HEK293 (cell line): Measurements from ENCODE around the gene RPS6KA5.

Experiments
- CTCF ChIA-PET: fragments of 350-600 bp; formaldehyde crosslinking; extraction: SDS; loops from one replicate; lab custom pipeline; 2021; ENCODE audit warnings: antibody characterized with exemption; lab: Yijun Ruan, JAX
- POLR2A ChIA-PET: fragments of 300-600 bp; formaldehyde crosslinking; extraction: SDS; loops from one replicate; lab custom pipeline; 2020; ENCODE audit warnings: antibody characterized with exemption, inconsistent platforms; lab: Yijun Ruan, JAX
- H3K27ac ChIP-seq: fragments of 200-500 bp; sonication (Bioruptor generic); 2 replicates; pipeline ENCODE4 v1.5.1; 2014; ENCODE audit warnings: low read depth, low read length, control low read depth, inconsistent platforms; ENCODE audit errors: extremely low read depth
- H3K36me3 ChIP-seq, 2 experiments: fragments of 200-500 bp in 1 of 2; sonication (Bioruptor generic) in 1 of 2; 1 replicate in 1 of 2; 2 replicates in 1 of 2; pipeline ENCODE4 v1.5.1; 2014 to 2017; ENCODE audit warnings: inconsistent platforms in 2 of 2, low read length in 2 of 2; ENCODE audit not compliant: control insufficient read depth in 2 of 2, insufficient read depth in 1 of 2
- H3K4me1 ChIP-seq: fragments of 200-500 bp; sonication (Bioruptor generic); 2 replicates; pipeline ENCODE4 v1.5.1; 2014; ENCODE audit warnings: mild to moderate bottlenecking, low read length, inconsistent platforms; ENCODE audit not compliant: control insufficient read depth, insufficient read depth
- H3K4me3 ChIP-seq: 2 replicates; pipeline ENCODE4 v1.5.1; 2011; ENCODE audit warnings: low read depth, mild to moderate bottlenecking, control low read depth, low read length, moderate library complexity
- H3K9me3 ChIP-seq: fragments of 200-500 bp; sonication (Bioruptor generic); 2 replicates; pipeline ENCODE4 v1.5.1; 2014; ENCODE audit warnings: low read depth, low read length, inconsistent platforms; ENCODE audit not compliant: control insufficient read depth, insufficient read depth
- KLF8 ChIP-seq: fragments of 450-650 bp; formaldehyde crosslinking; IDR thresholded peaks from 2 replicates; pipeline ENCODE4 v1.5.1; 2016; ENCODE audit warnings: missing biosample characterization, missing genetic modification characterization
- OSR2 ChIP-seq: fragments of 450-650 bp; formaldehyde crosslinking; IDR thresholded peaks from 2 replicates; pipeline ENCODE4 v1.5.1; 2016; ENCODE audit warnings: missing biosample characterization, missing genetic modification characterization
- PRDM10 ChIP-seq: fragments of 450-650 bp; formaldehyde crosslinking; IDR thresholded peaks from 2 replicates; pipeline ENCODE4 v1.5.1; 2016; ENCODE audit warnings: missing biosample characterization, missing genetic modification characterization
- ZBTB17 ChIP-seq: fragments of 450-650 bp; formaldehyde crosslinking; IDR thresholded peaks from 2 replicates; pipeline ENCODE4 v1.5.1; 2016; ENCODE audit warnings: missing biosample characterization, missing genetic modification characterization
- ZFHX2 ChIP-seq: fragments of 450-650 bp; formaldehyde crosslinking; conservative IDR thresholded peaks from 2 replicates; pipeline ENCODE4 v1.5.1; 2016; ENCODE audit warnings: missing biosample characterization, missing genetic modification characterization
- ZFP41 ChIP-seq: fragments of 450-650 bp; formaldehyde crosslinking; IDR thresholded peaks from 2 replicates; pipeline ENCODE4 v1.5.1; 2016; ENCODE audit warnings: missing biosample characterization, missing genetic modification characterization, borderline replicate concordance
- ZNF133 ChIP-seq: fragments of 450-650 bp; formaldehyde crosslinking; IDR thresholded peaks from 2 replicates; pipeline ENCODE4 v1.5.1; 2016; ENCODE audit warnings: missing biosample characterization, missing genetic modification characterization
- ZNF335 ChIP-seq: fragments of 450-650 bp; formaldehyde crosslinking; conservative IDR thresholded peaks from 2 replicates; pipeline ENCODE4 v1.5.1; 2016; ENCODE audit warnings: missing biosample characterization, missing genetic modification characterization
- ZNF362 ChIP-seq: fragments of 450-650 bp; formaldehyde crosslinking; IDR thresholded peaks from 2 replicates; pipeline ENCODE4 v1.5.1; 2016; ENCODE audit warnings: missing biosample characterization, missing genetic modification characterization
- ZNF629 ChIP-seq: fragments of 450-650 bp; formaldehyde crosslinking; IDR thresholded peaks from 2 replicates; pipeline ENCODE4 v1.5.1; 2017; ENCODE audit warnings: missing biosample characterization, missing genetic modification characterization
- ZNF776 ChIP-seq: fragments of 450-650 bp; formaldehyde crosslinking; IDR thresholded peaks from 2 replicates; pipeline ENCODE4 v1.5.0; 2017; ENCODE audit warnings: missing biosample characterization, missing genetic modification characterization, borderline replicate concordance

RPS6KA5 gene

GRCh38 chr14:91040545-91040944, 19.9 kb downstream of the RPS6KA5 start:
- Histone ChIP-seq H3K4me1 (peaks cover 13% of the 10 kb centered on the region), H3K27ac (no peak overlapping the region), H3K9me3 (no peaks in the 10 kb centered on the region), H3K4me3 (no peak overlapping the region), H3K36me3 (no peaks in the 10 kb centered on the region)
- TF ChIP-seq ZNF776 (tag by site-specific recombination) (no peak), ZBTB17 (tag by site-specific recombination) (peak; percentile 93)
- CTCF ChIA-PET: interaction anchor here (1.3 kb wide), 1 partner anchor 132 kb away, joined by 3 read pairs; no protein-coding TSS in a partner anchor
- POLR2A ChIA-PET: no interaction called here

GRCh38 chr14:91038439-91038838, 22.0 kb downstream of the RPS6KA5 start:
- POLR2A ChIA-PET: no interaction called here
- H3K36me3 ChIP-seq: no peaks in the 10 kb centered on the region
- peak; percentile 51 for TF ChIP-seq ZFHX2 (tag by site-specific recombination)
- no peak for TF ChIP-seq ZNF362 (tag by site-specific recombination)
- TF ChIP-seq ZNF776 (tag by site-specific recombination): no peak
- TF ChIP-seq ZFP41 (tag by site-specific recombination): no peak
- TF ChIP-seq KLF8: no peak
- peak; percentile 50; the same call in 1 of the 2 replicates for TF ChIP-seq OSR2 (tag by site-specific recombination)
- TF ChIP-seq PRDM10 (tag by site-specific recombination): no peak
- H3K9me3 ChIP-seq: no peaks in the 10 kb centered on the region
- H3K4me3 ChIP-seq: no peak overlapping the region
- no peak overlapping the region for H3K27ac ChIP-seq
- peaks cover 14% of the 10 kb centered on the region for H3K4me1 ChIP-seq
- CTCF ChIA-PET: no interaction called here

GRCh38 chr14:91036741-91037469, 23.5 kb downstream of the RPS6KA5 start:
- Histone ChIP-seq H3K9me3 (no peaks in the 10 kb centered on the region), H3K4me3 (no peak overlapping the region), H3K27ac (no peak overlapping the region), H3K4me1 (peaks cover 13% of the 10 kb centered on the region), H3K36me3 (no peaks in the 10 kb centered on the region)
- TF ChIP-seq ZNF335 (tag by site-specific recombination) (0 out of 2 replicates have a peak, but pooled peaks have one; percentile 20), ZNF133 (tag by site-specific recombination) (no peak), ZNF629 (tag by site-specific recombination) (0 out of 2 replicates have a peak, but pooled peaks have one; percentile 31), PRDM10 (tag by site-specific recombination) (0 out of 2 replicates have a peak, but pooled peaks have one; percentile 54)
- CTCF ChIA-PET: no interaction called here
- POLR2A ChIA-PET: interaction anchor here (1.0 kb wide), 1 partner anchor 24 kb away, joined by 3 read pairs; the partner anchor contains the start of gene RPS6KA5
